GM12878 (cell line): ENCODE measurements around the gene TCN1. TPM values are rescaled to one million over a fixed set of nuclear protein-coding genes. Genes with fewer than 3 reads are reported as not detected.

Experiments used
- ATAC-seq: fragments of 200-7000 bp; cut with Tn5 transposase; 3 replicates; pipeline ENCODE4 v1.9.1; 2020; ENCODE audit warnings: mild to moderate bottlenecking, moderate library complexity
- BruUV-seq: library from RNA; stranded (reverse); fragments of 400-500 nt; replicated peaks from 2 replicates; lab custom pipeline; 2021; lab: Mats Ljungman, UMichigan
- CTCF ChIA-PET: fragments of 300-600 bp; sonication (Branson Sonifier 250); formaldehyde crosslinking; extraction: SDS; loops from one replicate; lab custom pipeline; 2021; ENCODE audit warnings: inconsistent platforms; lab: Yijun Ruan, JAX
- POLR2A ChIA-PET: fragments of 350-600 bp; formaldehyde crosslinking; extraction: SDS; loops from one replicate; lab custom pipeline; 2021; ENCODE audit warnings: inconsistent platforms; lab: Charles Lee
- RAD21 ChIA-PET: fragments of 300-600 bp; sonication (Branson Sonifier 250); formaldehyde crosslinking; loops from one replicate; lab custom pipeline; 2023; ENCODE audit warnings: antibody characterized with exemption; ENCODE audit not compliant: unreplicated experiment; lab: Charles Lee
- SMC1A ChIA-PET: fragments of 300-600 bp; sonication (Branson Sonifier 250); formaldehyde crosslinking; loops from one replicate; lab custom pipeline; 2023; ENCODE audit not compliant: unreplicated experiment, uncharacterized antibody; lab: Charles Lee
- DNase-seq: peaks from one replicate; pipeline ENCODE4 v3.0.0-alpha.2; 2011; ENCODE audit warnings: low read depth, low spot score
- FAIRE-seq: peaks from 3 replicates; lab custom pipeline; 2011; peaks lifted over from hg19 to GRCh38; lab: Jason Lieb, UNC
- H2AFZ ChIP-seq: 2 replicates; pipeline ENCODE4 v1.6.0; 2011; ENCODE audit warnings: low read depth, low read length, control low read depth; ENCODE audit not compliant: control insufficient read depth
- H3K27ac ChIP-seq: 2 replicates; pipeline ENCODE4 v1.5.1; 2011; ENCODE audit warnings: control low read depth; ENCODE audit not compliant: control insufficient read depth, insufficient read depth
- H3K27me3 ChIP-seq, 2 experiments: replicated peaks in 1 of 2; 2 replicates each; pipeline versions ENCODE4 v1.6.0 to v1.6.1; 2011; ENCODE audit warnings: low read length in 1 of 2; ENCODE audit not compliant: control insufficient read depth in 2 of 2, insufficient read depth in 2 of 2
- H3K36me3 ChIP-seq, 2 experiments: 2 replicates each; pipeline ENCODE4 v1.5.1; 2011; ENCODE audit warnings: low read length in 1 of 2; ENCODE audit not compliant: control insufficient read depth in 2 of 2, insufficient read depth in 2 of 2
- H3K4me1 ChIP-seq: 2 replicates; pipeline ENCODE4 v1.6.1; 2011; ENCODE audit warnings: mild to moderate bottlenecking, low read length, moderate library complexity, mixed read lengths; ENCODE audit not compliant: control insufficient read depth, insufficient read depth
- H3K4me2 ChIP-seq: 2 replicates; pipeline ENCODE4 v1.6.0; 2011; ENCODE audit warnings: control low read depth; ENCODE audit not compliant: control insufficient read depth, insufficient read depth
- H3K4me3 ChIP-seq: fragments of 200-600 bp; sonication (generic); 2 replicates; pipeline ENCODE4 v1.5.1; 2016
- H3K79me2 ChIP-seq: 2 replicates; pipeline ENCODE4 v1.6.0; 2011; ENCODE audit warnings: low read length; ENCODE audit not compliant: control insufficient read depth, insufficient read depth
- H3K9ac ChIP-seq: 2 replicates; pipeline ENCODE4 v1.8.0; 2011; ENCODE audit warnings: low read length, control low read depth, mixed read lengths; ENCODE audit not compliant: control insufficient read depth, insufficient read depth
- H3K9me3 ChIP-seq: replicated peaks from 3 replicates; pipeline ENCODE4 v1.5.1; 2011; ENCODE audit warnings: mild to moderate bottlenecking, low read length; ENCODE audit not compliant: control insufficient read depth, insufficient read depth
- H4K20me1 ChIP-seq: 2 replicates; pipeline ENCODE4 v1.6.0; 2011; ENCODE audit not compliant: control insufficient read depth, insufficient read depth
- ATF7 ChIP-seq: fragments of 450-650 bp; IDR thresholded peaks from 2 replicates; pipeline ENCODE4 v1.6.1; 2016; ENCODE audit warnings: low read depth, mild to moderate bottlenecking
- CEBPB ChIP-seq, 2 experiments: fragments of 150-350 bp in 1 of 2; IDR thresholded peaks; 2 replicates each; pipeline ENCODE4 v1.6.1; 2012 to 2014; ENCODE audit warnings: low read depth in 2 of 2, low read length in 2 of 2, borderline replicate concordance in 1 of 2, inconsistent platforms in 1 of 2
- CHD1 ChIP-seq: IDR thresholded peaks from 2 replicates; pipeline ENCODE4 v1.6.1; 2012; ENCODE audit warnings: low read depth, low read length, improper control_type of control experiment
- CREM ChIP-seq: IDR thresholded peaks from 2 replicates; pipeline ENCODE4 v1.6.1; 2014; ENCODE audit warnings: antibody characterized with exemption, low read depth
- MTA2 ChIP-seq: fragments of 450-650 bp; IDR thresholded peaks from 2 replicates; pipeline ENCODE4 v1.6.1; 2016; ENCODE audit warnings: low read depth, mild to moderate bottlenecking, moderate library complexity
- RELA ChIP-seq: fragments of 450-650 bp; IDR thresholded peaks from 2 replicates; pipeline ENCODE4 v1.8.0; 2014; ENCODE audit warnings: borderline replicate concordance; ENCODE audit not compliant: partially characterized antibody
- RUNX3 ChIP-seq: IDR thresholded peaks from 2 replicates; pipeline ENCODE4 v1.6.1; 2012; ENCODE audit warnings: low read length, inconsistent platforms
- SREBF1 ChIP-seq: IDR thresholded peaks from 2 replicates; pipeline ENCODE4 v1.6.1; 2012; ENCODE audit warnings: mild to moderate bottlenecking, low read length
- SUPT20H ChIP-seq: IDR thresholded peaks from 2 replicates; pipeline ENCODE4 v1.6.1; 2011; ENCODE audit warnings: low read depth, mild to moderate bottlenecking, low read length, moderate library complexity, borderline replicate concordance; ENCODE audit not compliant: control insufficient read depth
- WGBS: methylation state at CpG from one replicate; pipeline ENCODE4 v1.1.6; 2016; ENCODE audit warnings: low lambda C conversion rate; ENCODE audit not compliant: insufficient replicate concordance, insufficient coverage; ENCODE audit errors: missing lambda C conversion rate; 5-methylcytosine and 5-hydroxymethylcytosine counted together
- in situ Hi-C: fragments of 300-500 bp; cut with MboI; formaldehyde crosslinking; loops from 9 replicates; pipeline ENCODE4 v1.14.3; 2018; ENCODE audit warnings: mixed read lengths
- intact Hi-C: fragments of 100-400 bp; cut with micrococcal nuclease; formaldehyde crosslinking; loops from one replicate; pipeline ENCODE4 v1.14.2; 2022; ENCODE audit not compliant: unreplicated experiment
- polyA plus RNA-seq, 11 experiments: library from polyadenylated mRNA; depleted of rRNA in 4 of 11; unstranded in 6 of 11; stranded (reverse) in 5 of 11; fragments of >200 nt; fragmentation: Nextera tagmentation in 4 of 11; fragmentation: Illumina TruSeq in 1 of 11; extraction: Ambion mirVana in 4 of 11; extraction: Trizol in 1 of 11; gene quantifications; 1 replicate in 1 of 11; 2 replicates in 10 of 11; pipeline versions ENCODE4 v1.2.1 to v1.2.3, GENCODE V29; 2011 to 2016; ENCODE audit warnings: inconsistent platforms in 2 of 11, missing spikeins in 2 of 11, low read depth in 1 of 11
- total RNA-seq, 4 experiments: library from RNA; depleted of rRNA in 3 of 4; stranded (reverse); fragments of >200 nt in 3 of 4; fragmentation: Illumina TruSeq in 1 of 4; extraction: Trizol in 1 of 4; gene quantifications; 2 replicates each; pipeline versions ENCODE4 v1.2.1 to v1.2.3, GENCODE V29; 2013 to 2021
- TF ChIP-seq, protein P1 (sequence below): fragments of 450-650 bp; IDR thresholded peaks from 2 replicates; pipeline ENCODE4 v1.6.1; 2016; ENCODE audit warnings: mild to moderate bottlenecking
- TF ChIP-seq, protein P2 (sequence below): fragments of 450-650 bp; IDR thresholded peaks from 2 replicates; pipeline ENCODE4 v1.6.1; 2017; ENCODE audit warnings: mild to moderate bottlenecking, low read depth, inconsistent platforms; ENCODE audit not compliant: poor library complexity, severe bottlenecking
- TF ChIP-seq, protein P3 (sequence below): fragments of 450-650 bp; IDR thresholded peaks from 2 replicates; pipeline ENCODE4 v1.6.1; 2014; ENCODE audit warnings: mild to moderate bottlenecking
- TF ChIP-seq, protein P4 (sequence below): IDR thresholded peaks from 2 replicates; pipeline ENCODE4 v1.6.1; 2012; ENCODE audit warnings: improper control_type of control experiment, low read depth, low read length; ENCODE audit not compliant: insufficient replicate concordance

Gene TCN1
- total and polyA plus RNA-seq, 10 of the 15 experiments (the other 5 are each of a cell fraction or from before 2014, with no cell fraction given), result not detected

DNA sequence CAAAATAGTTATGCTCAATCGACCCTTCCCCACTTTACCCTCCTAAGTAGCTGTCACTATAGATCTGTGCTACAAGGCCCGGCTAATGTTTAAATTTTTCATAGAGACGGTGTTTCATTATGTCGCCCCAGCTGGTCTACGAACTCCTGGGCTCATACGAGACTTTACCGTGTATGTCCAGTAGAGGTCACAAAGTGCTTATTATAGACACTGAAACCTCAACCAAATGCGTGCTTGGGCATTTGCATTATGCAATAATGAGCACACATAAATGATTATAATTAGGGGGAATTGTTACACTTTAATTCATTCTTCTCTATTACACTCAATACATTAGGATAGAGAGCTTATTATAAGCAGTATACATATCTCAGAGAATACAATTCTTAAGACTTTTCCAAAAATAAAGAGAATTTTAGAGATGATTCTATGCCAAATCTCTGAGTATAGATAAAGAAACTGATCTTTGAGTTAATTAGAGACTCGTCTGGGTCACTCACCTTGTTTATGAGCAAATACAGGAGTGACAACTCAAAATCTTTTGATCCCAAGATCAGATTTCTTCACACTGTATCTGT, 43.2 kb downstream of the TCN1 start (continued):
- TF ChIP-seq CEBPB (IDR thresholded peaks at IDR 0.05; ENCODE audit: borderline replicate concordance in 1 of 2, low read depth in 2 of 2, low read length in 2 of 2) (peak in 1 of 2 experiments; percentile 60; a peak in 2 of 4 replicates), SREBF1 (no peak), ATF7 (peak; percentile 33; the same call in 1 of the 2 replicates), CREM (0 out of 2 replicates have a peak, but pooled peaks have one; percentile 11), RUNX3 (peak; percentile 51; the same call in 1 of the 2 replicates), MTA2 (peak; percentile 13; the same call in 1 of the 2 replicates), CHD1 (no peak)
- TF ChIP-seq, protein P1, sequence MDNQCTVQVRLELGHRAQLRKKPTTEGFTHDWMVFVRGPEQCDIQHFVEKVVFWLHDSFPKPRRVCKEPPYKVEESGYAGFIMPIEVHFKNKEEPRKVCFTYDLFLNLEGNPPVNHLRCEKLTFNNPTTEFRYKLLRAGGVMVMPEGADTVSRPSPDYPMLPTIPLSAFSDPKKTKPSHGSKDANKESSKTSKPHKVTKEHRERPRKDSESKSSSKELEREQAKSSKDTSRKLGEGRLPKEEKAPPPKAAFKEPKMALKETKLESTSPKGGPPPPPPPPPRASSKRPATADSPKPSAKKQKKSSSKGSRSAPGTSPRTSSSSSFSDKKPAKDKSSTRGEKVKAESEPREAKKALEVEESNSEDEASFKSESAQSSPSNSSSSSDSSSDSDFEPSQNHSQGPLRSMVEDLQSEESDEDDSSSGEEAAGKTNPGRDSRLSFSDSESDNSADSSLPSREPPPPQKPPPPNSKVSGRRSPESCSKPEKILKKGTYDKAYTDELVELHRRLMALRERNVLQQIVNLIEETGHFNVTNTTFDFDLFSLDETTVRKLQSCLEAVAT, result no peak

DNA sequence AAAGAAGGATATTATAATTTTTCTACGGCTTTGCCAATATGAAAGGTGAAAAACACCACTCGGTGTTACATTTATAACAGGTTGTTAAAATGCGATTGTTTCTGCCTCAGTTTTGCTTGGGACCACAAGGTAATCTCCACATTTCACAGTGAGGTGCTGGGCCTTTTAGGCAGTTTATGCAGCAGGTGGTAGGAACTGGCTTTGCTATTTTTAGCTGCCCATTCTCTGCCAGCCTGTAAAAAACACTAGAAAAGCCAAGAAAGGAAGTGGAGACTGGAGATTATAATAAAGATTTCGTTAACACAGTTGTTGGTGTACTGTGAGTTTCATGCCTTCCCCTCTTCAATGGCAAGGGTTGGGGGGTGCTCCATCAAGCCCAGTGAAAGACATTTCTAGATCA, 47.7 kb downstream of the TCN1 start:
- H2AFZ ChIP-seq, result peak overlapping the region; percentile 50
- CTCF ChIA-PET, result no interaction called here
- H3K36me3 ChIP-seq, result no peaks in the 10 kb centered on the region
- intact Hi-C loops (no loop called here), in situ Hi-C loops (no loop called here)
- SMC1A ChIA-PET, result no interaction called here
- H3K4me3 ChIP-seq, result no peak overlapping the region
- H3K4me2 ChIP-seq, result no peak overlapping the region; the same call in 1 of the 2 replicates
- no peak overlapping the region for H3K9ac ChIP-seq
- DNase-seq (no peak), FAIRE-seq (no peak), ATAC-seq (no peak)
- H3K79me2 ChIP-seq, result no peaks in the 10 kb centered on the region
- 34% methylated on average over 4 of the region's 4 CpGs for WGBS
- POLR2A ChIA-PET, result no interaction called here
- no peaks in the 10 kb centered on the region for H3K27me3 ChIP-seq
- no peaks in the 10 kb centered on the region for H4K20me1 ChIP-seq
- BruUV-seq, result no TSS peak
- H3K4me1 ChIP-seq, result peaks cover 5% of the 10 kb centered on the region; the same call in 1 of the 2 replicates
- H3K27ac ChIP-seq, result no peak overlapping the region
- H3K9me3 ChIP-seq, result no peaks in the 10 kb centered on the region
- RAD21 ChIA-PET, result no interaction called here
- TF ChIP-seq, protein P2, sequence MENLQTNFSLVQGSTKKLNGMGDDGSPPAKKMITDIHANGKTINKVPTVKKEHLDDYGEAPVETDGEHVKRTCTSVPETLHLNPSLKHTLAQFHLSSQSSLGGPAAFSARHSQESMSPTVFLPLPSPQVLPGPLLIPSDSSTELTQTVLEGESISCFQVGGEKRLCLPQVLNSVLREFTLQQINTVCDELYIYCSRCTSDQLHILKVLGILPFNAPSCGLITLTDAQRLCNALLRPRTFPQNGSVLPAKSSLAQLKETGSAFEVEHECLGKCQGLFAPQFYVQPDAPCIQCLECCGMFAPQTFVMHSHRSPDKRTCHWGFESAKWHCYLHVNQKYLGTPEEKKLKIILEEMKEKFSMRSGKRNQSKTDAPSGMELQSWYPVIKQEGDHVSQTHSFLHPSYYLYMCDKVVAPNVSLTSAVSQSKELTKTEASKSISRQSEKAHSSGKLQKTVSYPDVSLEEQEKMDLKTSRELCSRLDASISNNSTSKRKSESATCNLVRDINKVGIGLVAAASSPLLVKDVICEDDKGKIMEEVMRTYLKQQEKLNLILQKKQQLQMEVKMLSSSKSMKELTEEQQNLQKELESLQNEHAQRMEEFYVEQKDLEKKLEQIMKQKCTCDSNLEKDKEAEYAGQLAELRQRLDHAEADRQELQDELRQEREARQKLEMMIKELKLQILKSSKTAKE, result no peak
- TF ChIP-seq RELA, result no peak
- TF ChIP-seq, protein P3, sequence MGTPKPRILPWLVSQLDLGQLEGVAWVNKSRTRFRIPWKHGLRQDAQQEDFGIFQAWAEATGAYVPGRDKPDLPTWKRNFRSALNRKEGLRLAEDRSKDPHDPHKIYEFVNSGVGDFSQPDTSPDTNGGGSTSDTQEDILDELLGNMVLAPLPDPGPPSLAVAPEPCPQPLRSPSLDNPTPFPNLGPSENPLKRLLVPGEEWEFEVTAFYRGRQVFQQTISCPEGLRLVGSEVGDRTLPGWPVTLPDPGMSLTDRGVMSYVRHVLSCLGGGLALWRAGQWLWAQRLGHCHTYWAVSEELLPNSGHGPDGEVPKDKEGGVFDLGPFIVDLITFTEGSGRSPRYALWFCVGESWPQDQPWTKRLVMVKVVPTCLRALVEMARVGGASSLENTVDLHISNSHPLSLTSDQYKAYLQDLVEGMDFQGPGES, result no peak
- TF ChIP-seq, protein P4, sequence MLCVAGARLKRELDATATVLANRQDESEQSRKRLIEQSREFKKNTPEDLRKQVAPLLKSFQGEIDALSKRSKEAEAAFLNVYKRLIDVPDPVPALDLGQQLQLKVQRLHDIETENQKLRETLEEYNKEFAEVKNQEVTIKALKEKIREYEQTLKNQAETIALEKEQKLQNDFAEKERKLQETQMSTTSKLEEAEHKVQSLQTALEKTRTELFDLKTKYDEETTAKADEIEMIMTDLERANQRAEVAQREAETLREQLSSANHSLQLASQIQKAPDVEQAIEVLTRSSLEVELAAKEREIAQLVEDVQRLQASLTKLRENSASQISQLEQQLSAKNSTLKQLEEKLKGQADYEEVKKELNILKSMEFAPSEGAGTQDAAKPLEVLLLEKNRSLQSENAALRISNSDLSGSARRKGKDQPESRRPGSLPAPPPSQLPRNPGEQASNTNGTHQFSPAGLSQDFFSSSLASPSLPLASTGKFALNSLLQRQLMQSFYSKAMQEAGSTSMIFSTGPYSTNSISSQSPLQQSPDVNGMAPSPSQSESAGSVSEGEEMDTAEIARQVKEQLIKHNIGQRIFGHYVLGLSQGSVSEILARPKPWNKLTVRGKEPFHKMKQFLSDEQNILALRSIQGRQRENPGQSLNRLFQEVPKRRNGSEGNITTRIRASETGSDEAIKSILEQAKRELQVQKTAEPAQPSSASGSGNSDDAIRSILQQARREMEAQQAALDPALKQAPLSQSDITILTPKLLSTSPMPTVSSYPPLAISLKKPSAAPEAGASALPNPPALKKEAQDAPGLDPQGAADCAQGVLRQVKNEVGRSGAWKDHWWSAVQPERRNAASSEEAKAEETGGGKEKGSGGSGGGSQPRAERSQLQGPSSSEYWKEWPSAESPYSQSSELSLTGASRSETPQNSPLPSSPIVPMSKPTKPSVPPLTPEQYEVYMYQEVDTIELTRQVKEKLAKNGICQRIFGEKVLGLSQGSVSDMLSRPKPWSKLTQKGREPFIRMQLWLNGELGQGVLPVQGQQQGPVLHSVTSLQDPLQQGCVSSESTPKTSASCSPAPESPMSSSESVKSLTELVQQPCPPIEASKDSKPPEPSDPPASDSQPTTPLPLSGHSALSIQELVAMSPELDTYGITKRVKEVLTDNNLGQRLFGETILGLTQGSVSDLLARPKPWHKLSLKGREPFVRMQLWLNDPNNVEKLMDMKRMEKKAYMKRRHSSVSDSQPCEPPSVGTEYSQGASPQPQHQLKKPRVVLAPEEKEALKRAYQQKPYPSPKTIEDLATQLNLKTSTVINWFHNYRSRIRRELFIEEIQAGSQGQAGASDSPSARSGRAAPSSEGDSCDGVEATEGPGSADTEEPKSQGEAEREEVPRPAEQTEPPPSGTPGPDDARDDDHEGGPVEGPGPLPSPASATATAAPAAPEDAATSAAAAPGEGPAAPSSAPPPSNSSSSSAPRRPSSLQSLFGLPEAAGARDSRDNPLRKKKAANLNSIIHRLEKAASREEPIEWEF, result no peak
- TF ChIP-seq SUPT20H, result no peak
